Measurements from ENCODE around the gene GRK5.

GRCh38 chr10:119414081-119414611 lies 206.8 kb downstream of the GRK5 start:
- TF ChIP-seq POLR2AphosphoS5 (IDR thresholded peaks at IDR 0.05; ENCODE audit: low read depth, low read length), result no peak
- no peak for TF ChIP-seq POLR2A (IDR thresholded peaks at IDR 0.05; ENCODE audit: low read depth, low read length)
- TF ChIP-seq POU2F2 (IDR thresholded peaks at IDR 0.05; ENCODE audit: low read depth, low read length), result no peak
- TF ChIP-seq TAF1 (IDR thresholded peaks at IDR 0.05; ENCODE audit: low read depth, low read length), result no peak
- TF ChIP-seq PAX5 (IDR thresholded peaks at IDR 0.05; ENCODE audit: insufficient read depth, low read length, severe bottlenecking), result no peak
